ENCODE measurements around the gene OBSCN. TPM values are rescaled to one million over a fixed set of nuclear protein-coding genes. Genes with fewer than 3 reads are reported as not detected.

Gene OBSCN
- total and polyA plus RNA-seq, 2 of the 13 experiments (the other 11 are each of a cell fraction or from before 2014, with no cell fraction given): 0.20 TPM

- TF ChIP-seq E2F1 (CRISPR knock-in tag; IDR thresholded peaks at IDR 0.05): no peak
- TF ChIP-seq ZSCAN25 (CRISPR knock-in tag; IDR thresholded peaks at IDR 0.05): no peak
- no peak for TF ChIP-seq ZBTB46 (CRISPR knock-in tag; IDR thresholded peaks at IDR 0.05; ENCODE audit: borderline replicate concordance)
These were observed 98.7 kb downstream of the OBSCN start (continued) for GRCh38 chr1:228306275-228307217.

GRCh38 chr1:228307218-228308023 lies 99.6 kb downstream of the OBSCN start:
- CTCF ChIA-PET (ENCODE audit: low intra/inter-chr PET ratio, low total read pairs): no interaction called here
- POLR2A ChIA-PET: no interaction called here
- peaks cover 7 to 29% of the 10 kb centered on the region in 2 experiments; a peak in 4 of 5 replicates for H3K27me3 ChIP-seq (ENCODE audit: control insufficient read depth in 1 of 2, insufficient read depth in 2 of 2, low read length in 2 of 2)
- H4K20me1 ChIP-seq (ENCODE audit: insufficient read depth, low read length): no peaks in the 10 kb centered on the region
- H3K27ac ChIP-seq (ENCODE audit: extremely low read length, insufficient read depth, low read length): no peak overlapping the region
- no peaks in the 10 kb centered on the region for H3K36me3 ChIP-seq (replicated peaks in 1 of 2; ENCODE audit: control insufficient read depth in 1 of 2, insufficient read depth in 2 of 2, low read length in 2 of 2)
- H3K9ac ChIP-seq (ENCODE audit: insufficient read depth, low read depth, low read length): no peak overlapping the region
- FAIRE-seq: no peak
- intact Hi-C loops (cut with micrococcal nuclease; ENCODE audit: unreplicated experiment): no loop called here
- in situ Hi-C loops (cut with HindIII; ENCODE audit: extremely low pct_ligation_motif_present, low pct_unique_long_range_greater_than_20kb): no loop called here
- ATAC-seq: no peak
- H3K4me1 ChIP-seq (ENCODE audit: insufficient read depth, low read length): no peaks in the 10 kb centered on the region
- H3K79me2 ChIP-seq (ENCODE audit: insufficient read depth, low read length): no peaks in the 10 kb centered on the region
- H3K4me3 ChIP-seq (replicated peaks in 1 of 3; ENCODE audit: insufficient read depth in 1 of 3, low read depth in 2 of 3, low read length in 3 of 3): no peak overlapping the region
- DNase-seq (ENCODE audit: low spot score): no peak
- H3K9me3 ChIP-seq (ENCODE audit: low read length): peaks cover 25% of the 10 kb centered on the region
- H2AFZ ChIP-seq (ENCODE audit: low read length): no peak overlapping the region
- no peak overlapping the region for H3K4me2 ChIP-seq (ENCODE audit: low read depth, low read length)
- no TSS peak for BruUV-seq (replicated peaks)
- WGBS (ENCODE audit: low lambda C conversion rate): 12% methylated on average over 5 of the region's 22 CpGs
- TF ChIP-seq ATRX (CRISPR knock-in tag; IDR thresholded peaks at IDR 0.05; ENCODE audit: borderline replicate concordance) (no peak), ZFP36L1 (CRISPR knock-in tag; IDR thresholded peaks at IDR 0.05) (no peak), RCOR2 (CRISPR knock-in tag; IDR thresholded peaks at IDR 0.05) (no peak), ZNF430 (CRISPR knock-in tag; IDR thresholded peaks at IDR 0.05) (no peak), ZNF746 (CRISPR knock-in tag; IDR thresholded peaks at IDR 0.05) (no peak), STAT6 (CRISPR knock-in tag; IDR thresholded peaks at IDR 0.05; ENCODE audit: borderline replicate concordance) (no peak), DNMT3B (CRISPR knock-in tag; conservative IDR thresholded peaks at IDR 0.05) (no peak), ZNF256 (CRISPR knock-in tag; conservative IDR thresholded peaks at IDR 0.05) (no peak), ISL2 (CRISPR knock-in tag; IDR thresholded peaks at IDR 0.05) (no peak), BRCA1 (CRISPR knock-in tag; IDR thresholded peaks at IDR 0.05) (no peak)
